NCI-H2196 (cell line): ENCODE data around the gene ADARB2.

ENCODE experiments used
- DNase-seq: peaks from one replicate; lab custom pipeline; 2025; ENCODE audit not compliant: unreplicated experiment; lab: John Stamatoyannopoulos, UW

ADARB2 gene

GRCh38 chr10:1573981-1574380 is 163.3 kb downstream of the ADARB2 start:
- no peak for DNase-seq

DNA sequence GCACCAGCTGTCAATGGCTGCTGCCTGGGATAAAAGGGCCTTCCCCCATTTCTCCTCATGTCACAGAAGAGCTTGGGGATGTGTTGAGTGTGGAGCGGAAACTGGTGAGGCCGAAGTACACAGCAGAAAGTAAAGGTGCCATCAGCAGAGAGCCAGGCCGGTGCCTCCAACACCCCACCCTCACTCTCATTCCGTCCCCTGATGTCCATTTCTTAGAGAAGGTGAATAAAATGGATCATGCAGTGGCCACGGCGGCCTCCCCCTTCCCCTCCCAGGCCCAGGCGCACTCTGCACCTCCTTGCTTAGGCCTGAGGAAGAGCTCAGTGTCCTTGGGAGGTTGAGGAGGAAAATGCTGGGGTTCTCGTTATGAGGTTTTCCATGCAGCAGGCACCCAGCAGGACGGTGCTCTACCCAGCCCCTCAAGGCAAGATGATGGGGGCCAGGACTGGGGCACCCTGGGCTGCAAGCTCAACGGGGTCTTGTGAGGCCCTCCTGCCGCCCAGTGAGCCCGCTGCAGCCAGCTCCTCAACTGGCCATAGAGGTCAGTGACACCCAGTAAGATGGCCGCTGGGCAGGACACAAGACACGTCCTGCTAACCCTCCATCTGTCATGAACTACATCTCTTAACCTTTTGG is 163.9 kb downstream of the ADARB2 start:
- DNase-seq, result no peak

DNA sequence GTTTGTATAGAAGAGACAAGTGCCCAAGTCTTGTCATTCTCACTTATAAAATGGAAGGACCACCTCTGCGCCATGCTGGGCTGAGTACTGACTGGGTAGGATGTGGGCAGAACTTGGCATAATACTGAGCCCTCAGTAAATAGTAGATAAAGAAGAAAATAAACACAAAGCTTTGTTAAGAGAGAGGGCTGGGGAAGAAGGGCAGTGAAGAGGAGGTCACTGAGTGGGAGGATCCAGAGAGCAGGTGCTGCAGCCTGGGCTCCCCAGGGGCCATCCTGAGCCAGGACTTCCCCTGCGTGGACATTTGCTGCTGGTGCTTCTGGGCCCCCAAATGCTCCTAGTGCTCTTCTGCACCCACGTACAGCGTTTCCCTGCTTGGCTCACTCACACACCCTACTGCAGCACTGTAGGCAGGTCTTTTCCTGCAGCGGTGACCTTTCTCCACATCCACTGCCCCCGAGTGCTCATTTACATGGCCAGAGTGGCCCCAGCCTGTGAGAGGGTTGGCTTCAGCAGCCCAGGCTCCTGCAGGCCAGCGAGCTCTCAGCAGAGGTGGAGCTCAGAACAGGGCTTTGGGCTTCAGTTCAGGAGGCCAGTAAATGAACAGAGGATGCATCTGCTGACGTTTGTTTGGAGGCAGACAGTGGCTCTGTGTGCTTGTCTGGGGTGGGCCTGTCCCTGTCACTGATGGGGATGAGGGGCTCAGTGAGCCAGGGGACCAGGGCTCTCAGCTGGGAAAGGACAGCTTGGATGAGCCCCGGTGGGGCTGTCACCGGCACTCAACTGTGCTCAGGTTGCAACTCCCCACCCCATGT is 164.6 kb downstream of the ADARB2 start:
- DNase-seq, result peak; percentile 54

DNA sequence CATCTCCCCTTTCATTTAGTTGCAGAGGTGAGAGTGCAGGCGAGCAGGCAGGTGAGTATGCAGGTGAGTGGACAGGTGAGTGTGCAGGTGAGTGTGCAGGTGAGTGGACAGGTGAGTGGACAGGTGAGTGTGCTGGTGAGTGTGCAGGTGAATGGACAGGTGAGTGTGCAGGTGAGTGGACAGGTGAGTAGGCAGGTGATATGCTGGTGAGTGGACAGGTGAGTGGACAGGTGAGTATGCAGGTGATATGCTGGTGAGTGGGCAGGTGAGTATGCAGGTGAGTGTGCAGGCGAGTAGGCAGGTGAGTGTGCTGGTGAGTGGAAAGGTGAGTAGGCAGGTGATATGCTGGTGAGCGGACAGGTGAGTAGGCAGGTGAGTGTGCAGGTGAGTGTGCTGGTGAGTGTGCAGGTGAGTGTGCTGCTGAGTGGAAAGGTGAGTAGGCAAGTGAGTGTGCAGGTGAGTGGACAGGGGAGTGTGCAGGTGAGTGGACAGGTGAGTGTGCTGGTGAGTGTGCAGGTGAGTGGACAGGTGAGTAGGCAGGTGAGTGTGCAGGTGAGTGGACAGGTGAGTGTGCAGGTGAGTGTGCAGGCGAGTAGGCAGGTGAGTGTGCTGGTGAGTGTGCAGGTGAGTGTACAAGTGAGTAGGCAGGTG is 165.6 kb downstream of the ADARB2 start:
- no peak for DNase-seq

GRCh38 chr10:1570416-1571051 is 166.8 kb downstream of the ADARB2 start:
- no peak for DNase-seq

- no peak for DNase-seq
These were observed 168.1 kb downstream of the ADARB2 start for GRCh38 chr10:1569208-1569607.

DNA sequence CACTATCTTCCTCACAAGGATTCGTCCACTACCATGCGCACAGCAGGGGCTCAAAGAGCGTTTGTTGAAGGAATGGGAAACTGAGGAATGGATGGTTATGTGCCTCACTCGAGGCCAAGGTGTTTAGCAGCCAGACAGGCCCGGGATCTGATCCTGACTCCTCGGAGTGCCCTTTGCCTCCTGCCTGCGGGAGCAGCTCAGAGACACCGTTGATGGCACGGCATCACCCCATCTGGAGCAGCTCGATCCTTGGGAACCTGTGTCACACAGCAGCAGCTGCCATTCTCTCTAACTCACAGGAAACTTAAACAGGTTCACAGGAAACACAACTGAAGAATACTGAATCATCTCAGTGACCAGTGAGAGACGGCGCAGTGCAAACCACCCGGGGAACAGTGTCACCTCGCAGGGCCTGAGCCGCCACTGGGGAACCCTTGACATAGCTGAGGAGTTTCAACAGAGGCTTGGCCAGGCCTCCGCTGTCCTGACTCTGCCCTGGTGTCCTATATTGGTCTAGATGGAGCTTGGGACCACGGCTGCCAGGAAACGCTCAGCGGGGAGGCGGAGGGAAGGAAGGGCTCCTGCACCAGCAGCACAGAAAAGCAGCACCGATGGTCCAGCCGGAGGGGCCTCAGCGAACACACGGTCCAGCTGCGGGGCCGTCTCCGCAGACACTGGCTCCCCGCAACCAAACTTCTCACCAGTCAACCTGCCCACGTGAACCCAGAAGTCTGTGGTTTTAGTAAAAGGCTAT is 169.4 kb downstream of the ADARB2 start:
- DNase-seq, result no peak

DNA sequence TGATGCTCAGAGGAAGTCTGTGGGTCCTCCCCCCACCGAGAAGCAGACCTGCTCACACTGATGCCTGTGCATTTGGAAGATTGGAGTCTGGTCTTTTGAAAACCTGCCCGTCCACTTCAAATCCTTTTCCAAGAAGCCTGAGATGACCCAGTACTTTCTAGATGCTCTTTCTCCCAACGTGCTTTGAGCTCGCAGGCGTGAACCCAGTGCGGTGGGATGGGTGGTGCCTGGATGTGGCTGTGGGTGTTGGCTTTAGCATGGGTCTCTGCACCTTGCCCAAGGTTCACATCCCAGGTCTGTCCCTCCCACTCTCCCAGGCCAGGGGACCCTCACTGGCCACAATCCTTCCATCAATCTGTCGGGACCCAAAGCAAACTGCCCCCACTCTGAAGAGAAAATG is 170.2 kb downstream of the ADARB2 start:
- DNase-seq, result no peak

DNA sequence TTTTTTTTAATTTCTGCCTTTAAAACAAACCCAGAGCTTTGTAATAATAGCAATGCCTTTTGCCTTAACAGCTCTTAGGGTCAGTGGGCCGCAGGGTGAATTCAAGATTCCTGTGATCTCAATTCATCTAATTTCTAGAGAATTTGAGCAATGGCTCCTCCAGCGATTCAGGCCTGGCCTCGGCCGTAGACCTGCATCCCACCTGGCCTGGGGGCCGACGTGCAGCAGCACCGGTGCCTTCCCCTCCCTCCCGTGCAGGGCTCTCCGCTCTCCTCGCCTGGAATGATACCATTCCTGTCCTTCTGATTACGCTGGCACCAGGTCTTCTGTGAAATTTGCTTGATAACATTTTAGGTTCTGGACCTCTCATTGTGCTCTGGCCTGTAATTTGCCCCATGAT is 172.5 kb downstream of the ADARB2 start:
- DNase-seq, result no peak

DNA sequence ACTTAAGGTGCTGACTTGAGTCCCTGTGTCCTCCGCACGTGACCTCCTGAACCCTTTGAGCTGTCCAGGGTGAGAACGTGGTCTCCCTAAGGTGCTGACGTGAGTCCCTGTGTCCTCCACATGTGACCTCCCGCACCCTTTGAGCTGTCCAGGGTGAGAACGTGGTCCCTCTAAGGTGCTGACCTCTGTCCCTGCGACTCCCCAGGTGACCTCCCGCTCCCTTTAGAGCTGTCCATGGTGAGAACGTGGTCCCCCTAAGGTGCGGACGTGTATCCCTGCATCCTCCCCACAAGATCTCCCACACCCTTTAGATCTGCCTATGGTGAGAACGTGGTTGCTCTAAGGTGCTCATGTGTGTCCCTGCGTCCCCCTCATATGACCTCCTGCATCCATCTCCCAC is 174.3 kb downstream of the ADARB2 start:
- no peak for DNase-seq

- DNase-seq, result no peak
These were observed 175.5 kb downstream of the ADARB2 start for GRCh38 chr10:1561731-1562337.

- no peak for DNase-seq
These were observed 176.7 kb downstream of the ADARB2 start for GRCh38 chr10:1560535-1561192.

DNA sequence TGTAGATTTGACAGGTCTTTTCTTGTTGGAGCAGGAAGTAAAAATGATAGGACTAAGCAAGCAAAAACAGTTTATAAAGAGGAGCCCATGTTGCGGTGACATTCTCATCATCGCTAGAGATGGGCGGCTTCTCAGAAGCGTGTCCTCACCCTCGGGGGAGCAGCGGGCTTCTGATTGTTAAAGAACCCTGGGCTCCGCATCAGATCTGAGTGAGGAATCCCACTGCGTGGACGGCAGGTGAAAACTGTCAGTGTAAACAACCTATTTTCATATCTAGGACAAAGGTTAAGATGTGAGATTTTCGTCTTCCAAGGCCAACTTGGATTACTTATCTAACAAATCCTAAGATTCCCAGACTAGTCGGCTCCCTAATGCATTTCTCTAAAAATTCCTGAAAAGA is 177.6 kb downstream of the ADARB2 start:
- DNase-seq, result no peak

DNA sequence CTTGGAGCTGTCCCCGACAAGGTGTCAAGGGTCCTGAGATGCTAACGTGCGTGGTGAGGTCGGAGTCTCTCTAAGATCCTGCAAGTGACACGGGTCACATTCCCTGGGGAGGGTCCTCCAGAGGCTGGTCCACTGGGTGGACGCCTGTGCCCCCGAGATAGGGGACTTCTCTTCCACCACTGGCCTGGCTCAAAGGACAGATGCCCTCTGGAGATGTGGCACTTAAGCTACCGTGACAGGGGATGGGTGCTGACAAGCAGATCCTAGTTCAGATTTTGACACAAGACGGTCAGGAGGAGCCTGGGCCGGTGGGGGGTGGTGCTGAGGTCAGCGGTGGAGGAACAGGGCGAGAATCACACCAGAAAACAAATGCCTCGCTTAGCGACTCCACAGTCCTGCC is 178.0 kb downstream of the ADARB2 start:
- no peak for DNase-seq

- no peak for DNase-seq
These were observed 178.4 kb downstream of the ADARB2 start for GRCh38 chr10:1558906-1559305.

- no peak for DNase-seq
These were observed 180.2 kb downstream of the ADARB2 start for GRCh38 chr10:1557081-1557480.

DNA sequence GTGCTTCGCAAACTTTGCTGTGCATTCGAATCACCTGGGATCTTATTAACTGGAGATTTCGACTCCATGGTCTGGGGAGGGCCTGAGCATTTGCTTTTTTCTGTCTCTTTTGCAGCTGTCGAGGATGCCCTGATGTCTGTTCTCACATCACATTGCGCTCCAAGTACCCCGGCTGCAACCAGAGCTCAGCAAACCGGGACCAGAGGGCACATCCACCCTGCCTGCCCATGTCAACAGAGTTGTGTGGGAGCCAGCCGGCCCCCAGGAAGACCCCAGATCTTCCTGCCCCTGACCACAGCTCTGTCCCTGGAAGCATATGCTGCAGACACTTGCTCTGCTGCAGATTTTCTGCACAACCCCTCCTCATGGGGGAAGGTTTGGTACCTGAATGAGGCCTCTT is 180.8 kb downstream of the ADARB2 start:
- no peak for DNase-seq

- no peak for DNase-seq
These were observed 183.4 kb downstream of the ADARB2 start for GRCh38 chr10:1553951-1554350.

DNA sequence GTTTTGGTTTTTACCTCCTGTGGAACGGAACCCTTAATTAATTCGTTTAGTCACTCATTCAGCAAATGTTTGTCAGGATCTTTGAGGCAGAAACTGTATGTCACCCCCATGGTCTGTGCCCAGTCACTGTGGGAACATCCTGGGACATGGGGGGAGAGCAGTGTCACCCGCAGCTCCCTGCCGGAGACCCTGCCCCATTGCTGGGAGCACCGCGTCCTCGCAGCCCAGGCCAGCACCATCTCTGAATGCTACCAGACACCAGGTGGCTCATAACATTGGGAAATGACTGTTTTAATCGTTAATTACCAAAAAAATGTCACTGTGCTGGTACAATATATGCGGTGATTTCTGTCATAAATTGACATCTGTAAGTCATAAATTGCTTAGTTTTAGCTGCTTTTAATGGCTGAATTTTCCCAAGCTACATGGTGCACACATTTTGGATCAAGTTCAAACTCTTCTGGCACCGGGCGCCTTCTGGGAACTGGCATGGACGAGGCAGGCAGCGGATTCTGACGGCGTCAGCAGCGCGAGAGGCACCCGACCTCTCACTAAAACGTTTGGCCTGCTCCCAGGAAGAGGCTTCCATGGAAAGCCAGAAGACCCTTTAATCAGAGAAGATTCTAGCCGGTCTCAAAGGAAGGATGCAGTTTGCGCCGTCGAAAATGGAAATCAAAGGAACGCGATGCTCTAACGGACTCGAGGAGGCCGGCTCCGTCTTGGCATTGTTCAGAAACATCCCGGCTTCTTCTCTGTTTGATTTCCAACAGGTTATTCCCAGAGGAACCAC is 184.2 kb downstream of the ADARB2 start:
- no peak for DNase-seq
